COLO668 (cell line): ENCODE data around the gene DCAF17.
A peak's percentile ranks its signal among the peaks of the same experiment; 100 is the strongest.
"Not testable (repeated sequence)": the region's sequence is repeated elsewhere in the genome, so short reads cannot be mapped to it uniquely, and the experiment has no call there.

Experiments
- DNase-seq: peaks from one replicate; lab custom pipeline; 2025; ENCODE audit not compliant: unreplicated experiment; lab: John Stamatoyannopoulos, UW

Gene DCAF17

DNA sequence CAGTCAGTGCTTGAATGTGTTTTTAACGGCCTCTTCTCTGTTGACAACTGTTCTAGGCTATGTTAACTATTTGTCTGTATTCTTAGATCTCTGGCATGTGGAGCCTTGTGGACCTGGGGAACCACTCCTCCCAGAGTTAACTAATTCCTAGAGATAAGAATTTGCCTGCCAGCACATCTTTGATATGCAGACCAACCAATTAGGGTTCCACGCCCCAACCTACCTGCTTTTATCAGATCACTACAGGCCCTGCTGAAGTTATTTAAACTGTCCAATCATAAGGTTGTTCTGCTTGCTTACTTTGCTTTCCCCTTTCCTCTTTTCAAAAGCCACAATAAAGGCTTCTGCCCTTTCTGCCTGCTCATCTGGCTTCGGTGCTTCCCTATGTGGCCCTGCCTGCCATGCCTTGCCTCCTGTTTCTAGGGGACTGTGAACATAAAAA is 79.7 kb downstream of the DCAF17 start:
- no peak for DNase-seq

GRCh38 chr2:171514908-171515582 is 81.0 kb downstream of the DCAF17 start:
- no peak for DNase-seq

GRCh38 chr2:171515672-171516298 is 81.8 kb downstream of the DCAF17 start:
- DNase-seq: no peak

DNA sequence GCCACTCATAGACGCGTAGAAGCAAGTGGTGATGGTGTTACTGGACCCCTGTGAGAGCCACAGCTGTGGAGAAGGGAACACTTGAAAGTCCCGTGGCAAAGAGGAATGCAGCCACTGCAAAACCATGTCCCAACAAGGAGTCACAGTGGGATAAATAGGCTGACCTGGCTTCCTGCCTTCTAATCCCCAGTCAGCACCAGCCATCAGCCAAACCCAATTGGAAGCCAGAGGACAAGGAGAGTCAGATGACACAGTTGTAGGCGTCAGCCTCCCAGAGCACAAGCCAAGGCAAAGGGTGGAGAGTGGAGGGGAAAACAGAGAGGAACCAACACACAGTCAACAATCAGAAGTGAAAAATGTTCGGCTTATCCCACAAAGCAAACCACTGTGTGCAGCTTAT is 82.8 kb downstream of the DCAF17 start:
- no peak for DNase-seq

DNA sequence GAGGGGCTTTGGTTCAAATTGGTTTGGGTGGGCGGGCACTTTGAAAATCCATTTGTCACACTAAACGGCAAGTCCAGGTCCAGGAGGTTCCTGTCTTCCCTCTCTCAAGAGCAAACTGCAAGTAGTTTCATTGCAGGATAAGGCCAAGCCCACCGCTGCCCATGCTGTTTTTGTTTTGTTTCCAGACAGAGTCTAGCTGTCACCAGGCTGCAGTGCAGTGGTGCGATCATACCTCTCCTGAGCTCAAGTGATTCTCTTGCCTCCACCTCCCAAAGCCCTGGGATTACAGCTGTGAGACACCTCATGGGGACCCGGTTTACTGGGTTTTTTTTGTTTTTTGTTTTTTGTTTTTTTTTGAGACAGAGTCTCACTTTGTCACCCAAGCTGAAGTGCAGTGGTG is 86.4 kb downstream of the DCAF17 start:
- DNase-seq: no peak

DNA sequence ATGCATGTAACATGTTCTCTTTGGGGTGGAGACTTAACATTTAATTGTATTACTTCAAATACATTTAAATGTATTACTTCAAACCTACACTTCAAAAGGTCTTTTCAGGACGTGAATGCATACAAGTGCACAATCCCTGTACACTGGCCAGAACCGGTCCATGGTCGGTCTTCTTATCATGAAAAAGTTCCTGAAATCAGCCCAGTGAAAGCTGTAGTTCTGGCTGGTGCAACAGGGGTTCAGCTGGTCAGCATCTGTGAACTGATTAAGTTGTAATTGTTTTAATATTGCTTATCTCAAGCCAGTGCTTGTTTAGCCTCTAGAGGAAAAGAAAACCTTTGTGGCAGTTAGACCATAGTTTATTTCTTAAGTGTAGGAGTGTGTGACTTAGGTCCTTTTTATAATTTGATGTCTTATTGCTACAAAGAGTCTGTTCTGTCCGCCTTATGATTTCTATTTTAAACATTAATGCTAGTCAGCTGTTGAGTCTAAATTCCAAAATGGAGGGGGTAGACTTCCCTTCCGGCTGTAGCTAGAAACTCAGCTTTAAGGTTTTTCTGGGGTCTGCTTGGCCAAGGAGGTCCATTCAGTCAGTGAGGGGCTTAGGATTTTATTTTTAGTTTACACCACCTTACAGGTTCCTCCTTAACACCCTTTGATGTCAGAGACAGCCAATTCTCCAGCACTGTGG is 87.5 kb downstream of the DCAF17 start:
- no peak for DNase-seq

DNA sequence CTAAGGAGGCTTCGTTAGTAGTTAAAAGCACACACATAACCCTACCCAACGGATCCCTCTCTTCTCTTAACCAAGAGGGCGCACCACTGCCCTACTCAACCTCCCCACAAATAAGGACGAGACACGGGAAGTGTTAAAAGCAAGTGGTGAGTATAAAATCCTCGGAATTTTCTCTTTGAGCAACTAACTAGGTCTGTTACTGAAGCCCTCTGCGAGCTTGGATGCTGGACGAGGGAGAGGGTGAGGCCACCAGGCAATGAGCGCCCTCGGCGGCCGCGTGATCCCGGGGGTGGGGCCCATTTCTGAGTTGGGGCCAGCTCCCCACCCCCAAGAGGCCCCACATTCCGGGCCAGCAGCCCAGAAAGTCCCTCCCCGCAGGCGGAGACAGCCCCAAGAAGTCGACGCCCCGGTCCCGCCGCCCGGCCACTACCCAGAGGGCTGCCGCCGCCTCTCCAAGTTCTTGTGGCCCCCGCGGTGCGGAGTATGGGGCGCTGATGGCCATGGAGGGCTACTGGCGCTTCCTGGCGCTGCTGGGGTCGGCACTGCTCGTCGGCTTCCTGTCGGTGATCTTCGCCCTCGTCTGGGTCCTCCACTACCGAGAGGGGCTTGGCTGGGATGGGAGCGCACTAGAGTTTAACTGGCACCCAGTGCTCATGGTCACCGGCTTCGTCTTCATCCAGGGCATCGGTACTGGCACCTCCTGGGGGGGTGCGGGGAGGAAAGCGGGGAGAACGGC is 88.2 kb downstream of the DCAF17 start, which contains the start of gene CYBRD1:
Gene CYBRD1 (plus strand): TSS at position 423 of the 736 bp plus-strand sequence. CDS start 72 bp downstream, at position 495.
- DNase-seq: no peak

GRCh38 chr2:171522788-171523087 is 88.7 kb downstream of the DCAF17 start:
- DNase-seq: peak; percentile 33

- peak; percentile 38 for DNase-seq
Observed at GRCh38 chr2:171523088-171524017, 89.3 kb downstream of the DCAF17 start.

DNA sequence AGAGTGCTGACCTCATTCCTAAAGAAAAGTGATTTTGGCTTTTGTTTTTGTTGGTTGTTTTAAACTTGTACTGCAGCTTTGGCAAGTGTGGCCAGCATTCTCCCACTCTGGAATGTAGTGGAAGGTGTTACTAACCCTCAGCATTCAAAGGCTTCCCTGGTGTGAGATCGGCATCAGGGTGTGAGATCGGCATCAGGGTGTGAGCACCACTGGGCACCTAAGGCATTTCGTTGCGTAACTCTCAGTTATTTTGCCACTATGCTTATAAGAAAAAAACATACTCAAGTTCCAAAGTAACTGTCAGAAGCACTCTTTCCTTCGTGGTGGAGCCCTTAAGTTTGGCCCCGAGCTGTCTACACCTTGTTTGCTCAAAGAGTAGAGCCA is 90.0 kb downstream of the DCAF17 start:
- DNase-seq: no peak

DNA sequence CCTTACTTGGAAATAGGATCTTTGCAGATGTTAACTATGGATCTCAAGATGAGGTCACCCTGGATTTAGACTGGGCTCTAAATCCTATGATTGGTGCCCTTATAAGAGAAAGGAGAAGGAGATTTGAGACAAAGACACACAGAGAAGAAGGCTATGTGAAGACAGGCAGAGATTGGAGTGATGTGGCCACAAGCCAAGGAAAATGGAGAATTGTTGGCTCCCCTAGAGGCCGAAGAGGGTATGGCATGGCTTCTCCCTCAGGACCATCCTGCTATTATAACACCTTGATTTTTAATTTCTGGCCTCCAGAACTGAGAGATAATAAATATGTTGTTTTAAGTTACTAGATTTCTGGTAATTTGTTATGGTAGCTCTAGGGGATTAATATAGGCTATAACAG is 95.9 kb downstream of the DCAF17 start:
- DNase-seq: peak; percentile 10

DNA sequence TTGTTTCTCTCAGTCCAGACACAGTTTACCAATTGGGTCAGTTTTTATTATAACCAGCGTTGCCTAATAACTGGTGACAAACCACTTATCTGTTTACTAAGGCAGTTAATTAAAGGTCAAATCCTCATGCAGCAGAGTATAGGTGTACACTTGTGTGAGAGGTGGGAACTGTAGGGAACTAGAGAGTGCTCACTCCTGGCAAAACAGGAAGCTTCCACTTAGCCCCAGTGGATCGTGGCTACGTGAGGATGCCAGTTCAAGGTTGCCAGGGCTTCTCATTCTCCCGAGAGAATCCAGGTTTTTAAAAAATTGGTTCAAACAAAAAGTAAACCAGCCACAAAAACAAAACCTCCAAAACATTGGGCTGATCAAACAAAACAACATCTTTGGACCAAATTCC is 96.4 kb downstream of the DCAF17 start:
- no peak for DNase-seq

DNA sequence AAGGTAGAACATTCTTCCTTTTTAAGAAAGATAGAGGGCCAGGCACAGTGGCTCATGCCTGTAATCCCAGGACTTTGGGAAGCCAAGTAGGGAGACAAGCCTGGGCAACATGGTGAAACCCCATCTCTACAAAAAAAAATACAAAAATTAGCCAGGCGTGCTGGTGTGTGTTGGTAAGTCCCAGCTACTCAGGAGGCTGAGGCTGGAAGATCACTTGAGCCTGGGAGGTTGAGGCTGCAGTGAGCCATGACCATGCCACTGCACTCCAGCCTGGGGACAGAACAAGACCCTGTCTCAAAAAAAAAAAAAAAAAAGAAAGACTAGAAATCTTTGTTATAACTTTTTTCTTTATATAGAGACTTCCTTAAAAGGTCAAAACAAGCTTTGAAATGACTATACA is 96.8 kb downstream of the DCAF17 start:
- not testable (repeated sequence) for DNase-seq

DNA sequence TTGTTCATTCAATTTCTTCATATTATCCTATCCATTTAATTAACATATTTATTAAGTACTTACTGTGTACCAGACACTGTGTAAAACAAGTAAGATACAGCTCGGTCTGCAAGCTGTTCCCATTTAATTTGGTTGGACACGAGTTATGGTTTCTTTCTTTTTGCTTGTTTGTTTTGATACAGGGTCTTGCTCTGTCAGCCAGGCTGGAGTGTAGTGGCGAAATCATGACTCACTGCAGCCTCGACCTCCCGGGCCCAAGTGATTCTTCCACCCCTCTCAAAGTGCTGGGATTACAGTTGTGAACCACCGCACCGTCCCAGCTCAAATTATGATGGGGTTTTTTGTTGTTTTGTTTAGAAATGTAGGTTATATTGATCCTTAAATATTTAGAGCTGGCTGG is 97.3 kb downstream of the DCAF17 start:
- no peak for DNase-seq

GRCh38 chr2:171531836-171532450 is 97.9 kb downstream of the DCAF17 start:
- DNase-seq: no peak

DNA sequence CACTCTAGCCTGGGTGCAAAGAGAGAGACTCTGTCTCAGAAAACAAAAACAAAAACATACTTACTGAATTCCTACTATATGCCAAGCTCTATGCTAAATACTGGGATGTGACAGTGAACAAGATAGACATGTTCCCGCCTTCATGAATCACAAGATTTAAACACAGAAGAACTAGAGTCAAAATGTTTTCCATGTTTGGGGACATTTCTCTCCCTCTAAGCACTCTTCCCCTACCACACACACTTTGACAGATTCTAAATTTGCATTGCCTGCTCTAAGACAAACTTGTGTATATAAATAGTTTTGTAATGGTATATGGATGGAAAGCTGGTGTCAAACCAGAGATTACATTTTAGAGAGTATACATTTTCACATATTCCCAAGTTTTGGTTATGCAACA is 99.3 kb downstream of the DCAF17 start:
- DNase-seq: no peak
